ENCODE measurements around the gene CLMP.
"Not testable (repeated sequence)": the region's sequence is repeated elsewhere in the genome, so short reads cannot be mapped to it uniquely, and the experiment has no call there.

CLMP gene

DNA sequence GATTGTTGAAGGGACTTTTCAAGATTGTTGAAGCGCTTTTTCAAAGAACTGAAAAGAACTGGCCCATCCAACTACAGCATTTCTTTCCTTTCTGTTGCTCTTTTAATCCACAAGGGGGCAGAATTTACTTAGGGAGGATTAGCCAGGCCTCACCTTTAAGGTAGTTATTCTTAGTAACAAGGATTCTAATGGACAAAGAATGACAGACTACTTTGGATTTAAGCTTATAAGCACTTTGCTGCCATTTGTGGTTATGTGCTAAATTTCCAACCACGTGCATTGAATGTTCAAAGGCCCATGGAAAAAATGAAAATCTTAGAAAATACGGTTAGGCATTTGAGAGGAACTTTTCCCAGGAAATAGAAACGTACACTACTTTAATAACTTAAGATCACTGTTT lies 83.6 kb downstream of the CLMP start:
- DNase-seq (ENCODE audit: insufficient read length) (peak; percentile 40), FAIRE-seq (peak; percentile 91)
- TF ChIP-seq POLR2A (IDR thresholded peaks at IDR 0.05; ENCODE audit: low read depth, low read length): no peak
- TF ChIP-seq TAF1 (IDR thresholded peaks at IDR 0.05; ENCODE audit: borderline replicate concordance, low read depth, low read length): no peak
- no peak for TF ChIP-seq POLR2AphosphoS5 (IDR thresholded peaks at IDR 0.05; ENCODE audit: low read depth, low read length)

DNA sequence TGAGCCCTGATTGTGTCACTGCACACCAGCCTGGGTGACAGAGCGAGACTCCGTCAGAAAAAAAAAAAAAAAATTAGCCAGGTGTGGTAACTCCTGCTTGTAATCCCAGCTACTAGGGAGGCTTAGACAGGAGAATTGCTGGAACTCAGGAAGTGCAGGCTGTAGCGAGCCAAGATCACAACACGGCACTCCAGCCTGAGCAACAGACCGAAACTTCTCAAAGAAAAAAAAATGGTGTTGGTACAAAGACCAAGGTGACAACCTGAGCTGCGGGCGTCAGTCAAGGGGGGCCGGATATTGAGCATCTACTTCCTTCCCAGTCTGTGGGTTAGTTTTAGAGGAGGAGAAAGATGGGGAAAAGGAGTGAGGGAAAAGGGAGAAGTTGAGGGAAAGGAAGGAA lies 84.7 kb downstream of the CLMP start:
- FAIRE-seq: no peak
- TF ChIP-seq TAF1 (IDR thresholded peaks at IDR 0.05; ENCODE audit: borderline replicate concordance, low read depth, low read length) (no peak), POLR2AphosphoS5 (IDR thresholded peaks at IDR 0.05; ENCODE audit: low read depth, low read length) (no peak), POLR2A (IDR thresholded peaks at IDR 0.05; ENCODE audit: low read depth, low read length) (no peak)

DNA sequence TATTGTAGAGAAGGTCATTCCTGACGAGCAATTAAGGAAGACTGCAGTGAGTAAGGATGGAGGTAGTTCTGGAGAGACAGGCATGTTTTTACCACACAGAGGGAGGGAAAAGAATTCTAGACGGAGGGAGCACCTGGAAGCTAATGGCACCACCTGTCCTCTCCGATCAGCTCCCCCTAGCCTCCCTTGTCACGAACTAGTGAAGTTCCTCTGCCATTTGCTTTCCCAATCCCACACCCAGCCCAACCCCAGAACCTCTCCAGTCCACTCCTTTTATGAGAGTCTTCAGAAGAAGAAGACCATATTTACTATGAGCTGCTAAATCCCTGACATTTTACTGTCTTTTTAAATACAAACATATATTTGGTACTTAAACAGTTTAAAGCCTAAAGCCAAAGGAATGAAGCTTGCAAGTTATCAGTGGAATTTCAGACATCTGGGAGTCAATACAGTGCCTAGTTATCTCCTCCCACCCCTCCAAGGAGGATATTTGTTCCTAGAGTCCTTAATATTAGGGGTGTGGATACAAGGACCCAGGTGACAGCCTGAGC lies 87.0 kb downstream of the CLMP start:
- TF ChIP-seq POLR2AphosphoS5 (IDR thresholded peaks at IDR 0.05; ENCODE audit: low read depth, low read length): no peak
- TF ChIP-seq TAF1 (IDR thresholded peaks at IDR 0.05; ENCODE audit: borderline replicate concordance, low read depth, low read length): no peak
- no peak for TF ChIP-seq POLR2A (IDR thresholded peaks at IDR 0.05; ENCODE audit: low read depth, low read length)
- FAIRE-seq: no peak
- DNase-seq (ENCODE audit: insufficient read length): no peak

More for the DNA sequence above, 84.7 kb downstream of the CLMP start:
- no peak for DNase-seq (ENCODE audit: insufficient read length)

DNA sequence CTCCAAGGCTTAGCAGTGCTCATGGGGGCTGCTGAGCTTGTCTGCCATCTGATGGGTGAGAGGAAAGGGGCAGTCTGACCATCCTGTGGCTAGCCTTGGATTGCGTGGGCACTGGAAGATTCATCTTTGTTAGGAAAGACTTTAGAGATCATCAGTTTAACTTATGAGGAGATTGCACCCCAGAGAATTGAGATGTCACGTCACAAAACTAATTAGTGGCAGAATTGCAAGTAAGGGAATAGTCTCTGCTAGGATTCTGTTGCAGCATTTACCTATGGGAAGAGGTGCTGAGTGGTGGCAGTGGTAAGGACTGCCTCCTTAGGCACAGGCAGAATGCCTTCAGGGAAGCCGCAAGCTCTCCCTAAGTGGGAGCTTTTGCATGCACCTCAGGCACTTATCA lies 90.4 kb downstream of the CLMP start:
- DNase-seq (ENCODE audit: insufficient read length) (no peak), FAIRE-seq (no peak)
- TF ChIP-seq POLR2A (IDR thresholded peaks at IDR 0.05; ENCODE audit: low read depth, low read length) (no peak), TAF1 (IDR thresholded peaks at IDR 0.05; ENCODE audit: borderline replicate concordance, low read depth, low read length) (no peak), POLR2AphosphoS5 (IDR thresholded peaks at IDR 0.05; ENCODE audit: low read depth, low read length) (no peak)

DNA sequence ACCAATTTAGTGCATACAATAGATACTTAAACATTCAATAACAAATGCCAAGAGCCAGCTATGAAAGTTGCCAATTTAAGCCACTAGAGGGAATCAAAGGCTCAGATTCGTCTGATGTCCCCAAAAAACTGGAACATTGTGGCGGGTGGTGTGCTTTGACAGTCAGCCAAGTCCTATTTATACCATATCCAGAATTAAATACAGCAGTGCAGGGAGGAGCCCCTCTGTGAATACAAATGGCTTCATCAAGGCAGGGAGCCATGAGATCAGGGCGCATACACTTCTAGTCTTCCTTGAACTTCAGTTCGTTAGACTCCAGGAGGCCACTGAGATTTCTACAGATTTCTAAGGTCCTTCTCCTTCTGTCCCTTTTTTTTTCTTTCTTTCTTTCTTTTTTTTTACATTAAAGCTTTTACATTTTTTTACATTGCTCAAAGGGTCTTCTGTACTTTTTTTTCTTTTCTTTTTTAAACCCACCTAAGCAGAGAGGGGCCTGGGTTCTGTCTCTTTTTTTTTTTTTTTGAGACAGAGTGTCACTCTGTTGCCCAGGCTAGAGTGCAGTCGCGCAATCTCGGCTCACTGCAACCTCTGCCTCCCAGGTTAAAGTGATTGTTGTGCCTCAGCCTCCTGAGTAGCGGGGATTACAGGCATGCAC lies 91.6 kb downstream of the CLMP start:
- TF ChIP-seq POLR2AphosphoS5 (IDR thresholded peaks at IDR 0.05; ENCODE audit: low read depth, low read length) (no peak), POLR2A (IDR thresholded peaks at IDR 0.05; ENCODE audit: low read depth, low read length) (no peak), TAF1 (IDR thresholded peaks at IDR 0.05; ENCODE audit: borderline replicate concordance, low read depth, low read length) (no peak)
- DNase-seq (ENCODE audit: insufficient read length) (no peak), FAIRE-seq (peak; percentile 93)

DNA sequence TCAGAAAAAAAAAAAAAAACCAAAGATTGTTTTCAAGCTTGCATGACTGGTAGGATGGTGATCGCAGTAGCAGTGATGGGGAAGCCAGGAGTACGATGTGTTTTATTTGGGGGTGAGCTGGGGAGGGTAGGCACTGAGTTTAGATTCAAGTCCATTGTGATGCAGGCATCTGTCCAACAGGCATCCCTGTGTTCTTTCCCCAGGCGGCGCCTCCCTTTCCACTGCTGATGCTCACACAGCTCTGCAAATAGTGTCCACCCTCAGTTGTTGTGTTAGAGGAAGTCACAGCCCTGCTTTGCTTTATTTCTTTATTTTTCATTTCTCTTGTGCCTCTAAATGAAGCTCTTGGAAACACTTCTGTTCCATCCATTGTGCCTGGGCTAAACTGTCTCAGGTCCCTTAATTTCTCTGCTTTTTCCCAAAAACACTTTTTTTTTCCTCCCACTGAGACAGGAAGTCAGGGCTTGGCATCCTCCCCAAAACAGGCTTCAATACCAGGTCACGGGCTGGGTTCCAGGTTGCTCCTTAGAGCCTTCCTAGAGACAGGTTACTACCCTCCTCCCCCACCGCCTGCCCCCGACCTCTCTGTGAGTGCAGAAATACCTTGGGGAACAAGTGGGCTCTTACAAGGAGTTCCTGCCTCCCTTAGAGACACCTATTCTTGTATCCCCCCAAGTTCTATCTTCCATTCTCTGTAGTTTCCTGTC lies 94.5 kb downstream of the CLMP start:
- FAIRE-seq (no peak), DNase-seq (ENCODE audit: insufficient read length) (no peak)
- TF ChIP-seq POLR2A (IDR thresholded peaks at IDR 0.05; ENCODE audit: low read depth, low read length) (no peak), TAF1 (IDR thresholded peaks at IDR 0.05; ENCODE audit: borderline replicate concordance, low read depth, low read length) (no peak), POLR2AphosphoS5 (IDR thresholded peaks at IDR 0.05; ENCODE audit: low read depth, low read length) (no peak)

DNA sequence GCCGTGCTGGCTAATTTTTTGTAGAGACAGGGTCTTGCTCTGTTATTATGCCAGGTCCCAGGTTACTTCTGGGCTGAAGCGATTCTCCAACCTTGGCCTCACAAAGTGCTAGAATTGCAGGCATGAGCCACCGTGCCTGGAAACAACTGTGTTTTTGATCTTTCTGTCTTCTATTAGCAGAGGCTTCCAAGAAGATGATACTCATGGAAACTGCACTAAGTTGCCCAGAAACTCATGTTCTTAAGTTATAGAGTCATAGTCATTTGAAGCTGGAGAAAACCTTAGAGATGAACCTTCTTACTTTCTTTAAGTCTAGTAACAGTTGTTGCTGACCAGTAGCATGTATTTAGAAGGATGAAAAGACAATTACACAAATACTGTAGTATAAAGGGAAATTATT lies 96.1 kb downstream of the CLMP start:
- no peak for FAIRE-seq
- DNase-seq (ENCODE audit: insufficient read length): no peak
- TF ChIP-seq TAF1 (IDR thresholded peaks at IDR 0.05; ENCODE audit: borderline replicate concordance, low read depth, low read length): no peak
- TF ChIP-seq POLR2A (IDR thresholded peaks at IDR 0.05; ENCODE audit: low read depth, low read length): no peak
- TF ChIP-seq POLR2AphosphoS5 (IDR thresholded peaks at IDR 0.05; ENCODE audit: low read depth, low read length): no peak

DNA sequence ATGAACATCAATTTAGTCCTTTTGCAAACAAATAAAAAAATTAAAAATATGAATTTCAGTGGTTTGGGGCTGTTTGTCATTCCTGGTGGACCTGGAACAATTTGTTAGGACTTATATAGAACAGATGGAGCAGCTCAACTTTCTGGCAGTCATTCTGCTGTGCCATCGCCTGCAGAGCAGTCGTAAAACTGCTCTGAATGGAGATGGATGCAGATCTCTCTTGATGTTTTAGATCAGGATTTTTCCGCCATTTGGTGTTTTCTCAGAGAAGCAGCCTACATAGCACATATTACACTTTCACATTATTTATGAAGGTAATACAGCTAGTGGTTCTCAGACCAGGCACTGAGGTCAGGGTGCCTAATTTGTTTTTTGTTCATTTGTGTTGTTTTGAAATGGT lies 101.3 kb downstream of the CLMP start:
- no peak for TF ChIP-seq POLR2AphosphoS5 (IDR thresholded peaks at IDR 0.05; ENCODE audit: low read depth, low read length)
- TF ChIP-seq TAF1 (IDR thresholded peaks at IDR 0.05; ENCODE audit: borderline replicate concordance, low read depth, low read length): no peak
- no peak for TF ChIP-seq POLR2A (IDR thresholded peaks at IDR 0.05; ENCODE audit: low read depth, low read length)
- no peak for FAIRE-seq

DNA sequence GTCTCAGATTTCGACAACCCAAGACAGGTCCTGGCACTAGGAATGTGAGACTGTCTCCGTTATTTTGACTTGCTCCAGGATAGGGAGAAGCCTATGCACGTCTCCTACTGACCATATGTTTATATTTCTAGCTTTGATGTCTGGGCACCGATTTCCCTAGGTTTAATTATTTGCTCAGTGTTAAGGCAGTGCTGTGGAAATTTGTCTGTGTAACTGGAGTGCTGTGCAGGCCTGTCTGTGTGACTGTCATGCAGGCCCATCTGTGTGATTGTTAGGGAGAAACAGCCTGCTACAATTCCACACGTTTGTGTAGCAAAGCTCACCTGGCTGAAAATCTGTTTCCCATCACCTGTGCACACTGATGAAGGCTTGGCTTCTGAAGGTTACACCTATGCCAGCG lies 103.5 kb downstream of the CLMP start:
- no peak for FAIRE-seq
- TF ChIP-seq POLR2AphosphoS5 (IDR thresholded peaks at IDR 0.05; ENCODE audit: low read depth, low read length) (no peak), POLR2A (IDR thresholded peaks at IDR 0.05; ENCODE audit: low read depth, low read length) (no peak), TAF1 (IDR thresholded peaks at IDR 0.05; ENCODE audit: borderline replicate concordance, low read depth, low read length) (no peak)
- no peak for DNase-seq (ENCODE audit: insufficient read length)

More for the DNA sequence above, 101.3 kb downstream of the CLMP start:
- DNase-seq (ENCODE audit: insufficient read length): no peak

DNA sequence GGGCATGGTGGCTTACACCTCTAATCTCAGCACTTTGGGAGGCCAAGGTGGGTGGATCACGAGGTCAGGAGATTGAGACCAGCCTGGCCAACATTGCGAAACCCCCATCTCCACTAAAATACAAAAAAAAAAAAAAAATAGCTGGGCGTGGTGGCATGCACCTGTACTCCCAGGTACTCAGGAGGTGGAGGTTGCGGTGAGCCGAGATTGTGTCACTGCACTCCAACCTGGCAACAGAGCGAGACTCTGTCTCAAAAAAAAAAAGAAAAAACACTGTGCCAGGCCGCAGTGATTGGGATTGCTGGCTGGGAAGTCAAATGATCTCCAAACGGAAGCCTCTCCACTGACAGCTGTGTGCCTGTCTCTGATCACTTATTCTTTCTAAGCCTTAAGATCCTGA lies 104.9 kb downstream of the CLMP start:
- not testable (repeated sequence) for FAIRE-seq; DNase-seq (ENCODE audit: insufficient read length)

DNA sequence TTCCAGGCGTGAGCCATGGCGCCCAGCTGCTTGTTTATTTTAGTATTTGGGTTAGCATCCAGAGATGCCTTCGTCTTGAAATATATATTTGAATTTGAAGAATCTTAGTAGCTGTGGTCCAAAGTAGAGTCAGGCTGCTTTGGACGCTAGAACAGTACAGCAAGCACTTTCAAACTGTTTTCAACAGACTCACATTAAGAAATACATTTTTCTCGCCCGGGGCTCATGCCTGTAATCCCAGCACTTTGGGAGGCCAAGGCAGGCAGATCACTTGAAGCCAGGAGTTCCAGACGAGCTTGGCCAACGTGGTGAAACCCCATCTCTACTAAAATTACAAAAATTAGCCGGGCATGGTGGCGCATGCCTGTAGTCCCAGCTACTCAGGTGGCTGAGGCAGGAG lies 106.2 kb downstream of the CLMP start:
- FAIRE-seq; DNase-seq (ENCODE audit: insufficient read length): not testable (repeated sequence)

DNA sequence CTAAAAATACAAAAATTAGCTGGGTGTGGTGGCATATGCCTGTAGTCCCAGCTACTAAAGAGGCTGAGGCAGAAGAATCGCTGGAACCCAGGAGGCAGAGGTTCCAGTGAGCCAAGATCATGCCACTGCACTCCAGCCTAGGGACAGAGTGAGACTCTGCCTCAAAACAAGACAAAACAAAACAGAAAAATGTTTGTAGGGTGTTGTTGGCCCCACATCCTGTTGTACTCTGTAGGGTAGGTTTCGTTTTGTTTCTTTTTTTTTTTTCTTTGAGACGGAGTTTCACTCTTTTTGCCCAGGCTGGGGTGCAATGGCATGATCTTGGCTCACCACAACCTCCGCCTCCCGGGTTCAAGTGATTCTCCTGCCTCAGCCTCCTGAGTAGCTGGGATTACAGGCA lies 107.4 kb downstream of the CLMP start:
- peak; percentile 70 for FAIRE-seq

More for the DNA sequence above, 107.4 kb downstream of the CLMP start:
- not testable (repeated sequence) for DNase-seq (ENCODE audit: insufficient read length)
